HepG2 (cell line): ENCODE results near the gene FOCAD. TPM values are rescaled to one million over a fixed set of nuclear protein-coding genes. Genes with fewer than 3 reads are reported as not detected.

Experiments
- ADNP ChIP-seq: sonication (generic); formaldehyde crosslinking; IDR thresholded peaks from 2 replicates; pipeline ENCODE4 v1.4.0; 2020; ENCODE audit warnings: missing genetic modification reagents
- CC2D1A ChIP-seq: sonication (generic); formaldehyde crosslinking; IDR thresholded peaks from 2 replicates; pipeline ENCODE4 v1.8.1; 2023; ENCODE audit warnings: mild to moderate bottlenecking, missing genetic modification reagents
- DNMT3B ChIP-seq: conservative IDR thresholded peaks from 2 replicates; pipeline ENCODE4 v1.6.1; 2016; ENCODE audit warnings: missing biosample characterization, control low read depth
- HDAC6 ChIP-seq: fragments of 200-600 bp; sonication (generic); IDR thresholded peaks from 2 replicates; pipeline ENCODE4 v1.7.0; 2017; ENCODE audit warnings: mild to moderate bottlenecking, antibody characterized with exemption, low read length, low read depth
- ISL2 ChIP-seq: sonication (generic); formaldehyde crosslinking; IDR thresholded peaks from 2 replicates; pipeline ENCODE4 v1.5.0; 2020; ENCODE audit warnings: missing genetic modification reagents
- JARID2 ChIP-seq: sonication (generic); formaldehyde crosslinking; IDR thresholded peaks from 2 replicates; pipeline ENCODE4 v1.8.1; 2023; ENCODE audit warnings: missing genetic modification reagents, inconsistent platforms; ENCODE audit not compliant: insufficient replicate concordance
- KLF11 ChIP-seq: IDR thresholded peaks from 2 replicates; pipeline ENCODE4 v1.6.1; 2016; ENCODE audit warnings: missing compliant biosample characterization
- MAFF ChIP-seq: IDR thresholded peaks from 2 replicates; pipeline ENCODE4 v1.6.1; 2011; ENCODE audit warnings: low read depth, low read length, improper control_type of control experiment
- NCOA2 ChIP-seq: sonication (generic); formaldehyde crosslinking; IDR thresholded peaks from 2 replicates; pipeline ENCODE4 v1.8.0; 2022; ENCODE audit warnings: inconsistent platforms
- NR0B2 ChIP-seq: sonication (generic); formaldehyde crosslinking; IDR thresholded peaks from 2 replicates; pipeline ENCODE4 v1.4.0; 2020; ENCODE audit warnings: mild to moderate bottlenecking, missing genetic modification reagents
- PAX8 ChIP-seq: sonication (generic); formaldehyde crosslinking; IDR thresholded peaks from 2 replicates; pipeline ENCODE4 v1.8.0; 2022; ENCODE audit warnings: mild to moderate bottlenecking, missing genetic modification reagents, borderline replicate concordance
- PBX3 ChIP-seq: sonication (generic); formaldehyde crosslinking; IDR thresholded peaks from 2 replicates; pipeline ENCODE4 v1.8.1; 2023; ENCODE audit warnings: missing genetic modification reagents, inconsistent platforms, borderline replicate concordance
- PCBP1 ChIP-seq: fragments of 200-400 bp; formaldehyde crosslinking; IDR thresholded peaks from 2 replicates; pipeline ENCODE4 v1.6.1; 2017; ENCODE audit warnings: mild to moderate bottlenecking, low read depth, low read length, borderline replicate concordance
- PITX1 ChIP-seq: sonication (generic); formaldehyde crosslinking; IDR thresholded peaks from 2 replicates; pipeline ENCODE4 v1.5.1; 2020; ENCODE audit warnings: mild to moderate bottlenecking, missing genetic modification reagents
- POGZ ChIP-seq: sonication (generic); formaldehyde crosslinking; IDR thresholded peaks from 2 replicates; pipeline ENCODE4 v1.4.0; 2020; ENCODE audit warnings: mild to moderate bottlenecking, missing genetic modification reagents
- RAD51 ChIP-seq: fragments of 450-650 bp; IDR thresholded peaks from 2 replicates; pipeline ENCODE4 v1.6.1; 2016; ENCODE audit warnings: borderline replicate concordance
- REST ChIP-seq, 2 experiments: IDR thresholded peaks; 2 replicates each; pipeline ENCODE4 v1.6.1; 2011 to 2012; ENCODE audit warnings: low read length in 2 of 2, borderline replicate concordance in 1 of 2, low read depth in 1 of 2, mild to moderate bottlenecking in 1 of 2, moderate library complexity in 1 of 2
- RFXANK ChIP-seq: IDR thresholded peaks from 2 replicates; pipeline ENCODE4 v1.6.1; 2016
- SNAPC2 ChIP-seq: sonication (generic); formaldehyde crosslinking; IDR thresholded peaks from 2 replicates; pipeline ENCODE4 v1.8.1; 2022; ENCODE audit warnings: mild to moderate bottlenecking, missing genetic modification reagents
- TCF7 ChIP-seq: sonication (generic); IDR thresholded peaks from 2 replicates; pipeline ENCODE4 v1.6.1; 2016; ENCODE audit warnings: antibody characterized with exemption, low read depth
- TRIM24 ChIP-seq: sonication (generic); formaldehyde crosslinking; IDR thresholded peaks from 2 replicates; pipeline ENCODE4 v1.8.0; 2022; ENCODE audit warnings: mild to moderate bottlenecking, missing genetic modification reagents
- ZKSCAN8 ChIP-seq: IDR thresholded peaks from 2 replicates; pipeline ENCODE4 v1.6.1; 2016; ENCODE audit warnings: borderline replicate concordance, missing genetic modification reagents, missing compliant biosample characterization
- ZNF256 ChIP-seq: sonication (generic); formaldehyde crosslinking; conservative IDR thresholded peaks from 2 replicates; pipeline ENCODE4 v1.4.0; 2020; ENCODE audit warnings: missing genetic modification reagents
- ZNF282 ChIP-seq: fragments of 450-650 bp; IDR thresholded peaks from 2 replicates; pipeline ENCODE4 v1.6.1; 2018; ENCODE audit not compliant: partially characterized antibody
- ZNF513 ChIP-seq: sonication (generic); formaldehyde crosslinking; conservative IDR thresholded peaks from 2 replicates; pipeline ENCODE4 v1.5.0; 2020; ENCODE audit warnings: missing genetic modification reagents
- ZNF569 ChIP-seq: sonication (generic); formaldehyde crosslinking; IDR thresholded peaks from 2 replicates; pipeline ENCODE4 v1.5.0; 2020; ENCODE audit warnings: mild to moderate bottlenecking, missing genetic modification reagents, moderate library complexity, borderline replicate concordance
- ZNF7 ChIP-seq: IDR thresholded peaks from 2 replicates; pipeline ENCODE4 v1.6.1; 2016; ENCODE audit warnings: missing biosample characterization, missing genetic modification reagents
- ZSCAN22 ChIP-seq: sonication (generic); formaldehyde crosslinking; IDR thresholded peaks from 2 replicates; pipeline ENCODE4 v1.4.0; 2020; ENCODE audit warnings: mild to moderate bottlenecking, missing genetic modification reagents
- polyA plus RNA-seq, 8 experiments: library from polyadenylated mRNA; depleted of rRNA in 3 of 8; stranded (reverse) in 7 of 8; unstranded in 1 of 8; fragments of >200 nt; fragmentation: Illumina TruSeq in 4 of 8; extraction: Trizol in 4 of 8; gene quantifications; 2 replicates each; pipeline versions ENCODE4 v1.2.1 to v1.2.3, GENCODE V29; 2011 to 2016; ENCODE audit warnings: low read depth in 4 of 8, missing spikeins in 1 of 8, mixed read lengths in 1 of 8; ENCODE audit not compliant: insufficient read depth in 1 of 8
- total RNA-seq, 5 experiments: library from RNA; depleted of rRNA; stranded (reverse); fragments of >200 nt; fragmentation: Illumina TruSeq; extraction: Trizol; gene quantifications; 2 replicates each; pipeline ENCODE4 v1.2.3, GENCODE V29; 2016; ENCODE audit warnings: low read depth in 1 of 5

The FOCAD gene
- total and polyA plus RNA-seq, 2 of the 13 experiments (the other 11 are each of a cell fraction or from before 2014, with no cell fraction given): 18.0 to 31.1 TPM

- no peak for TF ChIP-seq SNAPC2
- no peak for TF ChIP-seq HDAC6
- no peak for TF ChIP-seq PCBP1
- TF ChIP-seq NR0B2 (CRISPR knock-in tag): no peak
- TF ChIP-seq ZNF282: no peak
- TF ChIP-seq POGZ (CRISPR knock-in tag): peak; percentile 75
- TF ChIP-seq PAX8 (CRISPR knock-in tag): no peak
- TF ChIP-seq RAD51: no peak
- no peak for TF ChIP-seq JARID2 (CRISPR knock-in tag)
- TF ChIP-seq KLF11 (CRISPR knock-in tag): no peak
- TF ChIP-seq ZKSCAN8 (CRISPR knock-in tag): peak; percentile 27; the same call in 1 of the 2 replicates
- TF ChIP-seq PBX3 (CRISPR knock-in tag): no peak
- no peak for TF ChIP-seq ADNP (CRISPR knock-in tag)
- TF ChIP-seq REST (IDR thresholded peaks at IDR 0.05; ENCODE audit: borderline replicate concordance in 1 of 2, low read depth in 1 of 2, low read length in 2 of 2): no peak
- no peak for TF ChIP-seq MAFF
- no peak for TF ChIP-seq ZNF513 (CRISPR knock-in tag)
- TF ChIP-seq NCOA2 (CRISPR knock-in tag): peak; percentile 84
- TF ChIP-seq RFXANK (CRISPR knock-in tag): no peak
- TF ChIP-seq ZNF256 (CRISPR knock-in tag): no peak
- no peak for TF ChIP-seq TRIM24
- TF ChIP-seq TCF7: peak; percentile 84
- no peak for TF ChIP-seq ZNF7 (CRISPR knock-in tag)
- no peak for TF ChIP-seq ZSCAN22
- peak; percentile 94 for TF ChIP-seq ISL2 (CRISPR knock-in tag)
- no peak for TF ChIP-seq ZNF569 (CRISPR knock-in tag)
- peak; percentile 77 for TF ChIP-seq PITX1
- no peak for TF ChIP-seq CC2D1A
- no peak for TF ChIP-seq DNMT3B (CRISPR knock-in tag)
Measured at GRCh38 chr9:20692554-20692953, 8.5 kb downstream of the FOCAD start (continued).
